ENCODE results near the gene POLR2A.
A peak's percentile ranks its signal among the peaks of the same experiment; 100 is the strongest.

POLR2A gene

GRCh38 chr17:7440113-7440833, 43.9 kb upstream of the POLR2A start (continued):
- TF ChIP-seq OVOL3 (tag by site-specific recombination; IDR thresholded peaks at IDR 0.05): no peak
- TF ChIP-seq ZNF560 (tag by site-specific recombination; IDR thresholded peaks at IDR 0.05; ENCODE audit: borderline replicate concordance): no peak
- TF ChIP-seq ZNF423 (tag by site-specific recombination; IDR thresholded peaks at IDR 0.05): peak; percentile 94
- TF ChIP-seq BCL11B (tag by site-specific recombination; IDR thresholded peaks at IDR 0.05; ENCODE audit: low read depth): no peak
- no peak for TF ChIP-seq ZNF23 (tag by site-specific recombination; IDR thresholded peaks at IDR 0.05; ENCODE audit: borderline replicate concordance)
- TF ChIP-seq ZNF169 (tag by site-specific recombination; IDR thresholded peaks at IDR 0.05): no peak
- no peak for TF ChIP-seq ZNF768 (tag by site-specific recombination; IDR thresholded peaks at IDR 0.05)
- TF ChIP-seq ZNF76 (tag by site-specific recombination; IDR thresholded peaks at IDR 0.05; ENCODE audit: borderline replicate concordance, low read depth): peak; percentile 81
- TF ChIP-seq ZNF488 (tag by site-specific recombination; IDR thresholded peaks at IDR 0.05): no peak
- 0 out of 2 replicates have a peak, but pooled peaks have one; percentile 61 for TF ChIP-seq ZFP37 (tag by site-specific recombination; IDR thresholded peaks at IDR 0.05)
- TF ChIP-seq ZNF621 (tag by site-specific recombination; IDR thresholded peaks at IDR 0.05): no peak
- TF ChIP-seq ZNF2 (tag by site-specific recombination; IDR thresholded peaks at IDR 0.05): no peak; the same call in 1 of the 2 replicates
- TF ChIP-seq ZNF654 (tag by site-specific recombination; IDR thresholded peaks at IDR 0.05; ENCODE audit: low read depth): no peak
- no peak for TF ChIP-seq ZNF561 (tag by site-specific recombination; IDR thresholded peaks at IDR 0.05; ENCODE audit: borderline replicate concordance)
- peak; percentile 70; the same call in 1 of the 2 replicates for TF ChIP-seq SP7 (tag by site-specific recombination; IDR thresholded peaks at IDR 0.05)
- peak; percentile 94 for TF ChIP-seq GLIS2 (tag by site-specific recombination; IDR thresholded peaks at IDR 0.05)
- no peak for TF ChIP-seq ZNF248 (tag by site-specific recombination; IDR thresholded peaks at IDR 0.05)
- TF ChIP-seq ZNF513 (tag by site-specific recombination; IDR thresholded peaks at IDR 0.05): no peak
- no peak for TF ChIP-seq ZSCAN30 (tag by site-specific recombination; IDR thresholded peaks at IDR 0.05)
- no peak for TF ChIP-seq ZBTB44 (tag by site-specific recombination; IDR thresholded peaks at IDR 0.05)
- TF ChIP-seq ZNF664 (tag by site-specific recombination; IDR thresholded peaks at IDR 0.05): no peak
- no peak for TF ChIP-seq GFI1B (tag by site-specific recombination; IDR thresholded peaks at IDR 0.05)
- TF ChIP-seq ZNF175 (tag by site-specific recombination; IDR thresholded peaks at IDR 0.05): no peak
- no peak for TF ChIP-seq ZNF311 (tag by site-specific recombination; IDR thresholded peaks at IDR 0.05; ENCODE audit: borderline replicate concordance)
- TF ChIP-seq ZBTB7A (tag by site-specific recombination; IDR thresholded peaks at IDR 0.05; ENCODE audit: low read depth): peak; percentile 73; the same call in 1 of the 2 replicates
- no peak; the same call in 1 of the 2 replicates for TF ChIP-seq ZNF785 (tag by site-specific recombination; IDR thresholded peaks at IDR 0.05)
- no peak for TF ChIP-seq ZNF610 (tag by site-specific recombination; IDR thresholded peaks at IDR 0.05; ENCODE audit: borderline replicate concordance)
- no peak for TF ChIP-seq ZNF747 (tag by site-specific recombination; IDR thresholded peaks at IDR 0.05)

Data from HEK293 (cell line).